Epithelial cell of proximal tubule (primary cell): Measurements from ENCODE around the gene S100A10. TPM values are rescaled to one million over a fixed set of nuclear protein-coding genes. Genes with fewer than 3 reads are reported as not detected.

Source experiments
- DNase-seq: peaks from one replicate; pipeline ENCODE4 v3.0.0-alpha.2; 2011; ENCODE audit warnings: low read depth
- H3K4me3 ChIP-seq: 2 replicates; pipeline ENCODE4 v1.5.1; 2011; ENCODE audit warnings: low read depth, mild to moderate bottlenecking, low read length
- CTCF ChIP-seq: conservative IDR thresholded peaks from 2 replicates; pipeline ENCODE4 v1.5.1; 2012; ENCODE audit warnings: low read depth, mild to moderate bottlenecking, low read length
- total RNA-seq: library from RNA; depleted of rRNA; stranded (reverse); fragments of >200 nt; gene quantifications from 2 replicates; pipeline ENCODE4 v1.2.3, GENCODE V29; 2015

The S100A10 gene
- total RNA-seq, 1 donor from 2014 or later: 394 TPM

GRCh38 chr1:151981178-151981525 lies 12.5 kb downstream of the S100A10 start:
- H3K4me3 ChIP-seq: no peak overlapping the region
- no peak for DNase-seq
- TF ChIP-seq CTCF: no peak

GRCh38 chr1:151980287-151981177 lies 13.1 kb downstream of the S100A10 start:
- no peak for DNase-seq
- H3K4me3 ChIP-seq: no peak overlapping the region
- TF ChIP-seq CTCF: no peak

- TF ChIP-seq CTCF: no peak
- no peak for DNase-seq
- no peak overlapping the region for H3K4me3 ChIP-seq
Observed at GRCh38 chr1:151978922-151979321, 14.7 kb downstream of the S100A10 start.

GRCh38 chr1:151977662-151978230 lies 15.9 kb downstream of the S100A10 start:
- no peak for TF ChIP-seq CTCF
- no peak overlapping the region for H3K4me3 ChIP-seq
- DNase-seq: no peak

- DNase-seq: no peak
- no peak for TF ChIP-seq CTCF
Observed at GRCh38 chr1:151976858-151977257, 16.8 kb downstream of the S100A10 start.

GRCh38 chr1:151976015-151976343 lies 17.7 kb downstream of the S100A10 start:
- no peak overlapping the region for H3K4me3 ChIP-seq
- DNase-seq: no peak
- TF ChIP-seq CTCF: no peak

More at GRCh38 chr1:151976858-151977257, 16.8 kb downstream of the S100A10 start:
- H3K4me3 ChIP-seq: no peak overlapping the region
